Limb (tissue), 2 donors: ENCODE measurements around the gene MPRIP.
"Not testable (repeated sequence)": the region's sequence is repeated elsewhere in the genome, so short reads cannot be mapped to it uniquely, and the experiment has no call there.

Experiments used
- DNase-seq, 2 donors: peaks; one replicate each; pipeline ENCODE4 v3.0.0-alpha.2; 2016; ENCODE audit errors: extremely low spot score in 2 of 2

MPRIP gene

GRCh38 chr17:17125136-17126084, 83.2 kb downstream of the MPRIP start:
- DNase-seq = no peak

GRCh38 chr17:17126131-17127110, 84.2 kb downstream of the MPRIP start:
- DNase-seq = no peak

- no peak for DNase-seq
These were observed 84.9 kb downstream of the MPRIP start for GRCh38 chr17:17127156-17127555.

- no peak for DNase-seq
These were observed 85.6 kb downstream of the MPRIP start for GRCh38 chr17:17127730-17128291.

- no peak for DNase-seq
These were observed 86.3 kb downstream of the MPRIP start for GRCh38 chr17:17128476-17129075.

GRCh38 chr17:17129466-17129865, 87.2 kb downstream of the MPRIP start:
- DNase-seq = no peak

- no peak for DNase-seq
These were observed 88.0 kb downstream of the MPRIP start for GRCh38 chr17:17130077-17130844.

GRCh38 chr17:17131839-17132238, 89.6 kb downstream of the MPRIP start:
- no peak for DNase-seq

GRCh38 chr17:17132746-17133145, 90.5 kb downstream of the MPRIP start:
- peak; percentile 60 to 62 for DNase-seq

- no peak for DNase-seq
These were observed 92.0 kb downstream of the MPRIP start for GRCh38 chr17:17134051-17134956.

GRCh38 chr17:17134957-17135333, 92.7 kb downstream of the MPRIP start:
- DNase-seq = no peak

- DNase-seq = not testable (repeated sequence)
These were observed 94.0 kb downstream of the MPRIP start for GRCh38 chr17:17136221-17136620.

GRCh38 chr17:17137731-17138585, 95.7 kb downstream of the MPRIP start:
- DNase-seq = no peak

- no peak for DNase-seq
These were observed 97.8 kb downstream of the MPRIP start for GRCh38 chr17:17139972-17140589.

- DNase-seq = no peak
These were observed 98.3 kb downstream of the MPRIP start for GRCh38 chr17:17140590-17140980.

GRCh38 chr17:17141279-17141678, 99.0 kb downstream of the MPRIP start:
- DNase-seq = no peak

GRCh38 chr17:17141860-17142552, 99.7 kb downstream of the MPRIP start:
- DNase-seq = peak in 1 of 2 donors; percentile 60
